ENCODE data around the gene ABCC2.
"Not testable (repeated sequence)": the region's sequence is repeated elsewhere in the genome, so short reads cannot be mapped to it uniquely, and the experiment has no call there.

ABCC2 gene

GRCh38 chr10:99835947-99836346 lies 53.5 kb downstream of the ABCC2 start:
- Histone ChIP-seq H2BK120ac (ENCODE audit: insufficient read depth, low read length, poor library complexity) (no peak overlapping the region), H3K18ac (ENCODE audit: low read length) (no peak overlapping the region), H2BK5ac (ENCODE audit: low read depth, low read length, poor library complexity) (no peak overlapping the region), H4K12ac (ENCODE audit: low read depth, low read length) (no peak overlapping the region), H3K27me3 (ENCODE audit: insufficient read depth, low read length) (no peaks in the 10 kb centered on the region), H3K9me3 (ENCODE audit: insufficient read depth, low read depth, low read length) (no peaks in the 10 kb centered on the region), H3K79me2 (ENCODE audit: control insufficient read depth, insufficient read depth, low read length, poor library complexity) (no peaks in the 10 kb centered on the region), H2BK12ac (ENCODE audit: low read length) (no peak overlapping the region), H4K91ac (ENCODE audit: low read depth, low read length) (no peak overlapping the region), H3K4ac (ENCODE audit: low read depth, low read length) (no peak overlapping the region), H2AK5ac (ENCODE audit: low read length) (no peak overlapping the region), H4K8ac (ENCODE audit: low read depth, low read length) (no peak overlapping the region), H3K4me1 (ENCODE audit: control insufficient read depth in 1 of 2, insufficient read depth in 2 of 2, low read length in 2 of 2) (no peaks in the 10 kb centered on the region), H3K23ac (ENCODE audit: low read length) (no peak overlapping the region), H3K14ac (ENCODE audit: low read length) (no peak overlapping the region), H3K79me1 (ENCODE audit: low read length) (no peaks in the 10 kb centered on the region), H3K36me3 (ENCODE audit: control insufficient read depth in 1 of 2, insufficient read depth in 2 of 2, low read length in 2 of 2) (no peaks in the 10 kb centered on the region), H2AFZ (ENCODE audit: insufficient read depth, low read length, poor library complexity) (no peak overlapping the region), H3K4me3 (ENCODE audit: low read depth, low read length) (no peak overlapping the region), H3K4me2 (ENCODE audit: low read length) (no peak overlapping the region), H3K27ac (ENCODE audit: low read depth, low read length) (no peak overlapping the region), H3K9ac (ENCODE audit: low read length) (no peak overlapping the region)
- DNase-seq: no peak
- WGBS (ENCODE audit: extremely low coverage, insufficient coverage, insufficient read length): no CpG with 5 or more reads among the region's 8 CpGs

GRCh38 chr10:99836711-99837110 lies 54.3 kb downstream of the ABCC2 start:
- no peaks in the 10 kb centered on the region for H3K36me3 ChIP-seq (ENCODE audit: control insufficient read depth in 1 of 2, insufficient read depth in 2 of 2, low read length in 2 of 2)
- no peak overlapping the region for H2AK5ac ChIP-seq (ENCODE audit: low read length)
- no peak overlapping the region for H3K14ac ChIP-seq (ENCODE audit: low read length)
- H3K4ac ChIP-seq (ENCODE audit: low read depth, low read length): no peak overlapping the region
- no peak overlapping the region for H2AFZ ChIP-seq (ENCODE audit: insufficient read depth, low read length, poor library complexity)
- DNase-seq: no peak
- H3K4me2 ChIP-seq (ENCODE audit: low read length): no peak overlapping the region
- H3K4me3 ChIP-seq (ENCODE audit: low read depth, low read length): no peak overlapping the region
- no peak overlapping the region for H3K27ac ChIP-seq (ENCODE audit: low read depth, low read length)
- H4K12ac ChIP-seq (ENCODE audit: low read depth, low read length): no peak overlapping the region
- H4K8ac ChIP-seq (ENCODE audit: low read depth, low read length): no peak overlapping the region
- no peak overlapping the region for H2BK5ac ChIP-seq (ENCODE audit: low read depth, low read length, poor library complexity)
- H3K9ac ChIP-seq (ENCODE audit: low read length): no peak overlapping the region
- no peak overlapping the region for H4K91ac ChIP-seq (ENCODE audit: low read depth, low read length)
- no peaks in the 10 kb centered on the region for H3K9me3 ChIP-seq (ENCODE audit: insufficient read depth, low read depth, low read length)
- no peaks in the 10 kb centered on the region for H3K79me1 ChIP-seq (ENCODE audit: low read length)
- WGBS (ENCODE audit: extremely low coverage, insufficient coverage, insufficient read length): no CpG with 5 or more reads among the region's 2 CpGs
- H3K79me2 ChIP-seq (ENCODE audit: control insufficient read depth, insufficient read depth, low read length, poor library complexity): no peaks in the 10 kb centered on the region
- H3K4me1 ChIP-seq (ENCODE audit: control insufficient read depth in 1 of 2, insufficient read depth in 2 of 2, low read length in 2 of 2): no peaks in the 10 kb centered on the region
- no peaks in the 10 kb centered on the region for H3K27me3 ChIP-seq (ENCODE audit: insufficient read depth, low read length)
- no peak overlapping the region for H3K23ac ChIP-seq (ENCODE audit: low read length)
- no peak overlapping the region for H2BK12ac ChIP-seq (ENCODE audit: low read length)
- no peak overlapping the region for H2BK120ac ChIP-seq (ENCODE audit: insufficient read depth, low read length, poor library complexity)
- no peak overlapping the region for H3K18ac ChIP-seq (ENCODE audit: low read length)

DNA sequence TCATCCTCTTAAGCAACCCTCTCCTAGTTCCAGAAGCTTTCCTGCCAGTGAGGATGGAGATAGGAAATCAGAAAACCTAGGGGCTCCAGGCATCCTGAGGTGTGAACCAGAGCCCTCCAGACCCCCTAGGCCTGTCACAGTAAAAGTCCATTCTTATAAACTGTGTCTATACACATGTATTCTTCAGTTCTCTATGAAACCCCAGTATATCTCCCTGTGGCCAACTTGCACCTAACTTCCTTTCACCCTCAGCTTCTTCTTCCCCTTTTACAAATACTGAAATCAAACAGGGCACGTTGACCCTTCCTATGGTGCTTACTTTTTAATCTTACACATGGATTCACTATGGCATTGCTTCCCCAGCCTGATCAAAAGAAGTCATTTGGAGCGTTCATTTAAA lies 58.4 kb downstream of the ABCC2 start:
- not testable (repeated sequence) for H3K27me3 ChIP-seq (ENCODE audit: insufficient read depth, low read length); H2BK5ac ChIP-seq (ENCODE audit: low read depth, low read length, poor library complexity); H3K9ac ChIP-seq (ENCODE audit: low read length); H3K36me3 ChIP-seq (ENCODE audit: control insufficient read depth in 1 of 2, insufficient read depth in 2 of 2, low read length in 2 of 2); H3K27ac ChIP-seq (ENCODE audit: low read depth, low read length); H3K4ac ChIP-seq (ENCODE audit: low read depth, low read length); H2AFZ ChIP-seq (ENCODE audit: insufficient read depth, low read length, poor library complexity); H3K18ac ChIP-seq (ENCODE audit: low read length); H4K91ac ChIP-seq (ENCODE audit: low read depth, low read length); DNase-seq; H4K8ac ChIP-seq (ENCODE audit: low read depth, low read length); H3K4me2 ChIP-seq (ENCODE audit: low read length); H3K4me1 ChIP-seq (ENCODE audit: control insufficient read depth in 1 of 2, insufficient read depth in 2 of 2, low read length in 2 of 2); H3K79me2 ChIP-seq (ENCODE audit: control insufficient read depth, insufficient read depth, low read length, poor library complexity); H3K23ac ChIP-seq (ENCODE audit: low read length); H4K12ac ChIP-seq (ENCODE audit: low read depth, low read length); H2AK5ac ChIP-seq (ENCODE audit: low read length); H2BK12ac ChIP-seq (ENCODE audit: low read length); H3K79me1 ChIP-seq (ENCODE audit: low read length); H3K9me3 ChIP-seq (ENCODE audit: insufficient read depth, low read depth, low read length); H2BK120ac ChIP-seq (ENCODE audit: insufficient read depth, low read length, poor library complexity); H3K14ac ChIP-seq (ENCODE audit: low read length); H3K4me3 ChIP-seq (ENCODE audit: low read depth, low read length)
- no CpG with 5 or more reads among the region's 2 CpGs for WGBS (ENCODE audit: extremely low coverage, insufficient coverage, insufficient read length)

- no peak overlapping the region for H4K12ac ChIP-seq (ENCODE audit: low read depth, low read length)
- no peak overlapping the region for H2AK5ac ChIP-seq (ENCODE audit: low read length)
- no peak overlapping the region for H3K23ac ChIP-seq (ENCODE audit: low read length)
- no peaks in the 10 kb centered on the region for H3K36me3 ChIP-seq (ENCODE audit: control insufficient read depth in 1 of 2, insufficient read depth in 2 of 2, low read length in 2 of 2)
- H2BK120ac ChIP-seq (ENCODE audit: insufficient read depth, low read length, poor library complexity): no peak overlapping the region
- H3K4me1 ChIP-seq (ENCODE audit: control insufficient read depth in 1 of 2, insufficient read depth in 2 of 2, low read length in 2 of 2): no peaks in the 10 kb centered on the region
- H2BK12ac ChIP-seq (ENCODE audit: low read length): no peak overlapping the region
- no peak overlapping the region for H3K18ac ChIP-seq (ENCODE audit: low read length)
- H2BK5ac ChIP-seq (ENCODE audit: low read depth, low read length, poor library complexity): no peak overlapping the region
- H3K27ac ChIP-seq (ENCODE audit: low read depth, low read length): no peak overlapping the region
- H2AFZ ChIP-seq (ENCODE audit: insufficient read depth, low read length, poor library complexity): no peak overlapping the region
- no peak overlapping the region for H4K8ac ChIP-seq (ENCODE audit: low read depth, low read length)
- H4K91ac ChIP-seq (ENCODE audit: low read depth, low read length): no peak overlapping the region
- no peak overlapping the region for H3K4me3 ChIP-seq (ENCODE audit: low read depth, low read length)
- no peaks in the 10 kb centered on the region for H3K27me3 ChIP-seq (ENCODE audit: insufficient read depth, low read length)
- DNase-seq: peak in 1 of 2 donors; percentile 56
- WGBS (ENCODE audit: extremely low coverage, insufficient coverage, insufficient read length): no CpG with 5 or more reads among the region's 7 CpGs
- H3K79me2 ChIP-seq (ENCODE audit: control insufficient read depth, insufficient read depth, low read length, poor library complexity): no peaks in the 10 kb centered on the region
- H3K79me1 ChIP-seq (ENCODE audit: low read length): no peaks in the 10 kb centered on the region
- no peaks in the 10 kb centered on the region for H3K9me3 ChIP-seq (ENCODE audit: insufficient read depth, low read depth, low read length)
- no peak overlapping the region for H3K4me2 ChIP-seq (ENCODE audit: low read length)
- no peak overlapping the region for H3K4ac ChIP-seq (ENCODE audit: low read depth, low read length)
- H3K9ac ChIP-seq (ENCODE audit: low read length): no peak overlapping the region
- H3K14ac ChIP-seq (ENCODE audit: low read length): no peak overlapping the region
Measured at GRCh38 chr10:99841746-99842145, 59.3 kb downstream of the ABCC2 start.
